Endothelial cell of umbilical vein (primary cell): ENCODE data around the gene ECT2. TPM values are rescaled to one million over a fixed set of nuclear protein-coding genes. Genes with fewer than 3 reads are reported as not detected.

ENCODE experiments used
- BruUV-seq: library from RNA; stranded (reverse); fragments of 400-500 nt; replicated peaks from 2 replicates; lab custom pipeline; 2021; lab: Mats Ljungman, UMichigan
- CTCF ChIA-PET: fragments of 300-600, 350-600 bp; sonication (Branson Sonifier 250); formaldehyde crosslinking; loops from one replicate; lab custom pipeline; 2021; ENCODE audit warnings: antibody characterized with exemption, inconsistent platforms; lab: Charles Lee
- POLR2A ChIA-PET: fragments of 300-600, 350-600 bp; sonication (Branson Sonifier 250); formaldehyde crosslinking; loops from one replicate; lab custom pipeline; 2021; ENCODE audit warnings: antibody characterized with exemption, inconsistent platforms; lab: Charles Lee
- DNase-seq: peaks from one replicate; pipeline ENCODE4 v3.0.0-alpha.2; 2011; ENCODE audit warnings: low read depth, low spot score
- FAIRE-seq: peaks from 2 replicates; lab custom pipeline; 2011; peaks lifted over from hg19 to GRCh38; lab: Jason Lieb, UNC
- H2AFZ ChIP-seq: 2 replicates; pipeline ENCODE4 v1.6.0; 2012; ENCODE audit warnings: low read depth, low read length, control low read depth, inconsistent platforms
- H3K27ac ChIP-seq: 2 replicates; pipeline ENCODE4 v1.5.1; 2011; ENCODE audit warnings: low read depth, mild to moderate bottlenecking, control low read depth, low read length, moderate library complexity; ENCODE audit not compliant: insufficient read depth
- H3K27me3 ChIP-seq, 2 experiments: 2 replicates each; pipeline versions ENCODE4 v1.6.0 to v1.6.1; 2011; ENCODE audit warnings: low read length in 2 of 2, mixed read lengths in 1 of 2; ENCODE audit not compliant: control insufficient read depth in 2 of 2, insufficient read depth in 2 of 2
- H3K36me3 ChIP-seq, 2 experiments: 2 replicates in 1 of 2; 3 replicates in 1 of 2; pipeline ENCODE4 v1.5.1; 2011; ENCODE audit warnings: low read length in 2 of 2, mild to moderate bottlenecking in 1 of 2, moderate library complexity in 1 of 2; ENCODE audit not compliant: control insufficient read depth in 2 of 2, insufficient read depth in 2 of 2; ENCODE audit errors: extremely low read depth in 1 of 2
- H3K4me1 ChIP-seq: 3 replicates; pipeline ENCODE4 v1.5.1; 2011; ENCODE audit warnings: mild to moderate bottlenecking, low read length; ENCODE audit not compliant: control insufficient read depth, insufficient read depth; ENCODE audit errors: extremely low read depth
- H3K4me2 ChIP-seq: 2 replicates; pipeline ENCODE4 v1.6.1; 2011; ENCODE audit warnings: low read length, control low read depth, mixed read lengths; ENCODE audit not compliant: insufficient read depth
- H3K4me3 ChIP-seq, 3 experiments: fragments of 200-600 bp in 1 of 3; sonication (generic), shearing (Covaris generic) in 1 of 3; replicated peaks in 1 of 3; 2 replicates each; pipeline ENCODE4 v1.5.1; 2011 to 2016; ENCODE audit warnings: control low read depth in 3 of 3, low read length in 3 of 3, mild to moderate bottlenecking in 2 of 3, inconsistent platforms in 1 of 3, low read depth in 1 of 3, moderate library complexity in 1 of 3; ENCODE audit not compliant: insufficient read depth in 1 of 3
- H3K79me2 ChIP-seq: 2 replicates; pipeline ENCODE4 v1.6.0; 2012; ENCODE audit warnings: low read length, inconsistent platforms; ENCODE audit not compliant: control insufficient read depth, insufficient read depth
- H3K9ac ChIP-seq: replicated peaks from 2 replicates; pipeline ENCODE3; 2011; ENCODE audit warnings: low read length, control low read depth; ENCODE audit not compliant: insufficient read depth; ENCODE audit errors: extremely low read depth
- H3K9me1 ChIP-seq: replicated peaks from 3 replicates; pipeline ENCODE4 v1.6.0; 2011; ENCODE audit warnings: mild to moderate bottlenecking, low read length; ENCODE audit not compliant: control insufficient read depth, insufficient read depth; ENCODE audit errors: extremely low read depth
- H3K9me3 ChIP-seq: replicated peaks from 2 replicates; pipeline ENCODE4 v1.5.1; 2012; ENCODE audit warnings: low read length, inconsistent platforms; ENCODE audit not compliant: control insufficient read depth, insufficient read depth
- H4K20me1 ChIP-seq: replicated peaks from 2 replicates; pipeline ENCODE3; 2011; ENCODE audit warnings: mild to moderate bottlenecking, low read length; ENCODE audit not compliant: control insufficient read depth, insufficient read depth; ENCODE audit errors: extremely low read depth
- CTCF ChIP-seq, 2 donors: IDR thresholded peaks; 1 replicate in 1 of 2; 2 replicates in 1 of 2; pipeline ENCODE4 v1.5.1; 2011; ENCODE audit warnings: low read length in 2 of 2, mild to moderate bottlenecking in 2 of 2, moderate library complexity in 2 of 2, control low read depth in 1 of 2, inconsistent platforms in 1 of 2, low read depth in 1 of 2; ENCODE audit not compliant: insufficient read depth in 1 of 2; ENCODE audit errors: extremely low read depth in 1 of 2
- EZH2 ChIP-seq: IDR thresholded peaks from 2 replicates; pipeline ENCODE4 v1.6.1; 2012; ENCODE audit warnings: borderline replicate concordance, low read depth, mild to moderate bottlenecking, moderate library complexity, low read length, inconsistent platforms; ENCODE audit not compliant: severe bottlenecking
- FOS ChIP-seq: IDR thresholded peaks from 2 replicates; pipeline ENCODE4 v1.6.1; 2011; ENCODE audit warnings: mild to moderate bottlenecking, low read length, moderate library complexity, borderline replicate concordance; ENCODE audit not compliant: insufficient read depth
- GATA2 ChIP-seq: IDR thresholded peaks from 2 replicates; pipeline ENCODE4 v1.7.0; 2011; ENCODE audit warnings: low read depth, mild to moderate bottlenecking, moderate library complexity, mixed read lengths, low read length; ENCODE audit not compliant: insufficient read length, insufficient read depth
- JUN ChIP-seq: IDR thresholded peaks from 2 replicates; pipeline ENCODE4 v1.6.1; 2011; ENCODE audit warnings: borderline replicate concordance, low read depth; ENCODE audit not compliant: insufficient read length, insufficient read depth
- MAX ChIP-seq: IDR thresholded peaks from 2 replicates; pipeline ENCODE4 v1.6.1; 2011; ENCODE audit not compliant: insufficient read depth, insufficient read length
- MYC ChIP-seq: IDR thresholded peaks from one replicate; pipeline ENCODE4 v1.6.1; 2011; ENCODE audit warnings: mild to moderate bottlenecking, low read depth, low read length
- POLR2A ChIP-seq: IDR thresholded peaks from 2 replicates; pipeline ENCODE4 v1.6.1; 2012; ENCODE audit warnings: low read depth, mild to moderate bottlenecking, control low read depth, low read length
- POLR2AphosphoS5 ChIP-seq: IDR thresholded peaks from 2 replicates; pipeline ENCODE4 v1.6.1; 2012; ENCODE audit warnings: low read depth, mild to moderate bottlenecking, control low read depth, low read length, moderate library complexity; ENCODE audit not compliant: insufficient read depth
- dilution Hi-C: fragments of 300-500 bp; cut with MboI; formaldehyde crosslinking; loops from one replicate; pipeline ENCODE4 v1.15.0; 2019; ENCODE audit warnings: low sequenced_read_pairs; ENCODE audit not compliant: extremely low pct_ligation_motif_present
- intact Hi-C: fragments of 100-400 bp; cut with micrococcal nuclease; formaldehyde crosslinking; loops from one replicate; pipeline ENCODE4 v1.10.0; 2022
- polyA plus RNA-seq, 4 experiments: library from polyadenylated mRNA; depleted of rRNA in 3 of 4; stranded (reverse) in 3 of 4; unstranded in 1 of 4; fragments of >200 nt; gene quantifications; 2 replicates each; pipeline versions ENCODE4 v1.2.1 to v1.2.3, GENCODE V29; 2011 to 2012; ENCODE audit warnings: missing spikeins in 1 of 4
- total RNA-seq: library from RNA; stranded (reverse); gene quantifications from 2 replicates; pipeline ENCODE4 v1.2.3, GENCODE V29; 2021

ECT2 gene
- total and polyA plus RNA-seq, 2 donors (not counting 3 experiments of a cell fraction or from before 2014, with no cell fraction given): 10.3 to 47.5 TPM

- H2AFZ ChIP-seq: no peak overlapping the region
- H3K27ac ChIP-seq: no peak overlapping the region
- FAIRE-seq (no peak), DNase-seq (no peak)
- H4K20me1 ChIP-seq: no peaks in the 10 kb centered on the region
- no TSS peak for BruUV-seq
- H3K9me1 ChIP-seq: no peaks in the 10 kb centered on the region
- H3K27me3 ChIP-seq: no peaks in the 10 kb centered on the region
- CTCF ChIA-PET: interaction anchor here (0.8 kb wide), 1 partner anchor 17 kb away, joined by 3 read pairs; no protein-coding TSS in a partner anchor
- POLR2A ChIA-PET: no interaction called here
- dilution Hi-C loops: no loop called here
- peaks cover 5% of the 10 kb centered on the region for H3K79me2 ChIP-seq
- peaks cover 0 to 12% of the 10 kb centered on the region in 2 experiments for H3K36me3 ChIP-seq
- no peak for TF ChIP-seq CTCF (IDR thresholded peaks at IDR 0.05; ENCODE audit: extremely low read depth in 1 of 2, insufficient read depth in 1 of 2, low read depth in 1 of 2, low read length in 2 of 2)
- no peak for TF ChIP-seq JUN
- no peak for TF ChIP-seq MAX
- TF ChIP-seq MYC: no peak
- TF ChIP-seq GATA2: no peak
- no peak for TF ChIP-seq POLR2AphosphoS5
- TF ChIP-seq POLR2A: no peak
- no peak for TF ChIP-seq EZH2
- no peak for TF ChIP-seq FOS
- intact Hi-C loops: no loop called here
- H3K9me3 ChIP-seq: no peaks in the 10 kb centered on the region
- no peak overlapping the region for H3K9ac ChIP-seq
- H3K4me2 ChIP-seq: no peak overlapping the region
- no peaks in the 10 kb centered on the region for H3K4me1 ChIP-seq
- no peak overlapping the region for H3K4me3 ChIP-seq
These were observed 53.8 kb downstream of the ECT2 start for GRCh38 chr3:172804323-172804722.
